ELR (cell line): ENCODE measurements around the gene UBE2Q2.

Source experiments
- DNase-seq: peaks from one replicate; pipeline ENCODE4 v3.0.0-alpha.2; 2015; ENCODE audit warnings: low read depth

Gene UBE2Q2

GRCh38 chr15:75923756-75924155 lies 80.5 kb downstream of the UBE2Q2 start:
- no peak for DNase-seq

- no peak for DNase-seq
Observed at GRCh38 chr15:75924576-75924975, 81.3 kb downstream of the UBE2Q2 start.

GRCh38 chr15:75925440-75925839 lies 82.2 kb downstream of the UBE2Q2 start:
- DNase-seq = no peak

GRCh38 chr15:75926931-75927330 lies 83.7 kb downstream of the UBE2Q2 start:
- DNase-seq = no peak

GRCh38 chr15:75927601-75928000 lies 84.4 kb downstream of the UBE2Q2 start:
- DNase-seq = no peak

- DNase-seq = peak; percentile 30
Observed at GRCh38 chr15:75928680-75929608, 85.7 kb downstream of the UBE2Q2 start.

- DNase-seq = no peak
Observed at GRCh38 chr15:75929799-75930565, 86.7 kb downstream of the UBE2Q2 start.

GRCh38 chr15:75930866-75931265 lies 87.6 kb downstream of the UBE2Q2 start:
- DNase-seq = no peak

- no peak for DNase-seq
Observed at GRCh38 chr15:75942464-75942863, 99.2 kb downstream of the UBE2Q2 start.

- no peak for DNase-seq
Observed at GRCh38 chr15:75943246-75943645, 100.0 kb downstream of the UBE2Q2 start.

GRCh38 chr15:75943713-75944215 lies 100.5 kb downstream of the UBE2Q2 start:
- DNase-seq = peak; percentile 40

- DNase-seq = peak; percentile 83
Observed at GRCh38 chr15:75945953-75946352, 102.7 kb downstream of the UBE2Q2 start.

- DNase-seq = peak; percentile 89
Observed at GRCh38 chr15:75947092-75947491, 103.8 kb downstream of the UBE2Q2 start.

- DNase-seq = no peak
Observed at GRCh38 chr15:75948761-75949296, 105.6 kb downstream of the UBE2Q2 start.
